CD14-positive monocyte (primary cell): ENCODE results near the gene TEX19. TPM values are rescaled to one million over a fixed set of nuclear protein-coding genes. Genes with fewer than 3 reads are reported as not detected.

Experiments
- DNase-seq, 3 donors: peaks; one replicate each; pipeline ENCODE4 v3.0.0-alpha.2; 2011 to 2022
- H2AFZ ChIP-seq: 2 replicates; pipeline ENCODE4 v1.6.0; 2012; ENCODE audit warnings: mild to moderate bottlenecking, low read depth, low read length, inconsistent platforms; ENCODE audit not compliant: insufficient read depth, poor library complexity, severe bottlenecking
- H3K27ac ChIP-seq, 2 donors: 1 replicate in 1 of 2; 2 replicates in 1 of 2; pipeline ENCODE4 v1.5.1; 2012 to 2013; ENCODE audit warnings: low read length in 2 of 2, control low read depth in 1 of 2, inconsistent platforms in 1 of 2, low read depth in 1 of 2, mild to moderate bottlenecking in 1 of 2
- H3K27me3 ChIP-seq, 2 donors: one replicate each; pipeline versions ENCODE4 v1.6.0 to v1.6.1; 2011 to 2013; ENCODE audit warnings: low read length in 2 of 2; ENCODE audit not compliant: control insufficient read depth in 2 of 2, insufficient read depth in 2 of 2
- H3K36me3 ChIP-seq, 2 donors: replicated peaks in 1 of 2; 1 replicate in 1 of 2; 2 replicates in 1 of 2; pipeline versions ENCODE4 v1.5.1 to v1.6.1; 2012 to 2013; ENCODE audit warnings: low read length in 2 of 2, control low read depth in 1 of 2, inconsistent platforms in 1 of 2, mild to moderate bottlenecking in 1 of 2; ENCODE audit not compliant: insufficient read depth in 2 of 2, control insufficient read depth in 1 of 2
- H3K4me1 ChIP-seq, 2 donors: 1 replicate in 1 of 2; 2 replicates in 1 of 2; pipeline versions ENCODE4 v1.5.1 to v1.6.1; 2012 to 2013; ENCODE audit warnings: low read length in 2 of 2, control low read depth in 1 of 2, inconsistent platforms in 1 of 2, mild to moderate bottlenecking in 1 of 2, moderate library complexity in 1 of 2; ENCODE audit not compliant: insufficient read depth in 2 of 2, control insufficient read depth in 1 of 2
- H3K4me2 ChIP-seq: replicated peaks from 2 replicates; pipeline ENCODE3; 2012; ENCODE audit warnings: low read length, moderate library complexity, mild to moderate bottlenecking; ENCODE audit not compliant: poor library complexity, severe bottlenecking; ENCODE audit errors: extremely low read depth
- H3K4me3 ChIP-seq, 3 experiments: fragments of 200-600 bp in 1 of 3; sonication (generic) in 1 of 3; replicated peaks in 1 of 3; 1 replicate in 2 of 3; 2 replicates in 1 of 3; pipeline ENCODE4 v1.5.1; 2011 to 2013; ENCODE audit warnings: low read length in 3 of 3, mild to moderate bottlenecking in 3 of 3, control low read depth in 2 of 3, low read depth in 2 of 3, inconsistent platforms in 1 of 3, moderate library complexity in 1 of 3
- H3K79me2 ChIP-seq: 2 replicates; pipeline ENCODE4 v1.6.0; 2012; ENCODE audit warnings: mild to moderate bottlenecking, control low read depth, inconsistent platforms, low read length, moderate library complexity; ENCODE audit not compliant: insufficient read depth
- H3K9ac ChIP-seq: 2 replicates; pipeline ENCODE4 v1.6.0; 2017; ENCODE audit warnings: low read length, mild to moderate bottlenecking; ENCODE audit not compliant: insufficient read depth, poor library complexity, severe bottlenecking
- H3K9me3 ChIP-seq, 2 donors: replicated peaks in 1 of 2; 1 replicate in 1 of 2; 2 replicates in 1 of 2; pipeline versions ENCODE4 v1.5.1 to v1.6.1; 2012 to 2013; ENCODE audit warnings: low read length in 2 of 2, control low read depth in 1 of 2; ENCODE audit not compliant: control insufficient read depth in 1 of 2, insufficient read depth in 1 of 2
- H4K20me1 ChIP-seq: 2 replicates; pipeline ENCODE4 v1.6.0; 2012; ENCODE audit warnings: mild to moderate bottlenecking, low read length, control low read depth, moderate library complexity; ENCODE audit not compliant: insufficient read depth
- H3K27ac Mint-ChIP-seq, 7 donors: one replicate each; pipeline ENCODE4 v1.8.0; 2020; ENCODE audit warnings: mild to moderate bottlenecking in 7 of 7, mixed read lengths in 7 of 7, moderate library complexity in 6 of 7, inconsistent platforms in 2 of 7
- H3K27me3 Mint-ChIP-seq, 3 donors: one replicate each; pipeline ENCODE4 v1.8.0; 2021 to 2022; ENCODE audit warnings: low read depth in 3 of 3, mild to moderate bottlenecking in 3 of 3, mixed read lengths in 3 of 3, moderate library complexity in 3 of 3, inconsistent platforms in 1 of 3
- H3K36me3 Mint-ChIP-seq, 2 donors: one replicate each; pipeline ENCODE4 v1.8.0; 2020; ENCODE audit warnings: mixed read lengths in 2 of 2, inconsistent platforms in 1 of 2, mild to moderate bottlenecking in 1 of 2
- H3K4me1 Mint-ChIP-seq: one replicate; pipeline ENCODE4 v1.8.0; 2020; ENCODE audit warnings: mild to moderate bottlenecking, mixed read lengths
- H3K4me3 Mint-ChIP-seq, 2 donors: one replicate each; pipeline ENCODE4 v1.8.0; 2020; ENCODE audit warnings: mild to moderate bottlenecking in 2 of 2, mixed read lengths in 2 of 2, moderate library complexity in 1 of 2
- H3K9me3 Mint-ChIP-seq, 7 donors: one replicate each; pipeline ENCODE4 v1.8.0; 2020 to 2022; ENCODE audit warnings: mixed read lengths in 7 of 7, mild to moderate bottlenecking in 6 of 7, moderate library complexity in 6 of 7, inconsistent platforms in 2 of 7
- WGBS: methylation state at CpG from one replicate; pipeline ENCODE4 v1.1.5; 2013; ENCODE audit warnings: missing lambda C conversion rate; ENCODE audit not compliant: insufficient coverage; 5-methylcytosine and 5-hydroxymethylcytosine counted together
- intact Hi-C, 2 donors: fragments of 100-400 bp; cut with micrococcal nuclease; formaldehyde crosslinking; loops; one replicate each; pipeline versions ENCODE4 v1.15.0 to v1.15.1; 2023
- polyA plus RNA-seq, 3 donors: library from polyadenylated mRNA; depleted of rRNA in 1 of 3; unstranded in 2 of 3; stranded (reverse) in 1 of 3; fragments of 300-500 nt in 2 of 3; fragments of >200 nt in 1 of 3; fragmentation: Illumina TruSeq in 2 of 3; gene quantifications; 1 replicate in 2 of 3; 2 replicates in 1 of 3; pipeline ENCODE4 v1.2.3, GENCODE V29; 2012 to 2021
- TF ChIP-seq, protein P1 (sequence below): fragments of 200-600 bp; IDR thresholded peaks from one replicate; pipeline ENCODE4 v1.8.0; 2022; ENCODE audit warnings: antibody characterized with exemption, mild to moderate bottlenecking

Gene TEX19
- polyA plus RNA-seq, 3 donors: not detected

DNA sequence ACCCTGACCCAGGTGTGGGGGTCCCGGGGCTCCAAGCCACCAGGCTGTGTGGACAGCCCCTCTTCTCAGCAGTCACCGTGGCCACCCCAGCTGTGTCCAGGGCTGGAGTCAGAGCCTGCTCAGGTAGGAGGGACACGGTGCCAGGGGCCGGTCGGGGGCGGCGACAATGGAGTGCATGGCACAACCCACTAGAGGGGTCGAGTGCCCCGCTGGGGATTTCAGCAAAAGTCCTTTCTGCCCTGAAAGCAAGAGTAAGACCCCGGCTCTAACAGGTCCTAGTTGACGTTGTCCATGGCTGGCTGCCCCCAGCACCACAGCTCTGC lies 23.8 kb downstream of the TEX19 start:
- intact Hi-C loops: no loop called here
- Histone ChIP-seq H4K20me1 (no peaks in the 10 kb centered on the region), H3K79me2 (no peaks in the 10 kb centered on the region), H2AFZ (no peak overlapping the region), H3K9me3 (no peaks in the 10 kb centered on the region), H3K27ac (no peak overlapping the region), H3K36me3 (no peaks in the 10 kb centered on the region), H3K4me2 (no peak overlapping the region), H3K4me3 (no peak overlapping the region), H3K27me3 (peaks cover 0 to 35% of the 10 kb centered on the region in 2 donors), H3K4me1 (peaks cover 10 to 11% of the 10 kb centered on the region in 2 donors), H3K9ac (no peak overlapping the region)
- no peaks in the 10 kb centered on the region for H3K36me3 Mint-ChIP-seq
- peaks cover 0 to 4% (median 0%) of the 10 kb centered on the region in 7 donors for H3K9me3 Mint-ChIP-seq
- H3K4me3 Mint-ChIP-seq: no peak overlapping the region
- 80% methylated on average over 9 of the region's 11 CpGs for WGBS
- no peak overlapping the region for H3K27ac Mint-ChIP-seq
- no peak for DNase-seq
- peaks cover 9% of the 10 kb centered on the region for H3K4me1 Mint-ChIP-seq
- H3K27me3 Mint-ChIP-seq: peaks cover 34 to 66% (median 47%) of the 10 kb centered on the region in 3 donors
- TF ChIP-seq, protein P1, sequence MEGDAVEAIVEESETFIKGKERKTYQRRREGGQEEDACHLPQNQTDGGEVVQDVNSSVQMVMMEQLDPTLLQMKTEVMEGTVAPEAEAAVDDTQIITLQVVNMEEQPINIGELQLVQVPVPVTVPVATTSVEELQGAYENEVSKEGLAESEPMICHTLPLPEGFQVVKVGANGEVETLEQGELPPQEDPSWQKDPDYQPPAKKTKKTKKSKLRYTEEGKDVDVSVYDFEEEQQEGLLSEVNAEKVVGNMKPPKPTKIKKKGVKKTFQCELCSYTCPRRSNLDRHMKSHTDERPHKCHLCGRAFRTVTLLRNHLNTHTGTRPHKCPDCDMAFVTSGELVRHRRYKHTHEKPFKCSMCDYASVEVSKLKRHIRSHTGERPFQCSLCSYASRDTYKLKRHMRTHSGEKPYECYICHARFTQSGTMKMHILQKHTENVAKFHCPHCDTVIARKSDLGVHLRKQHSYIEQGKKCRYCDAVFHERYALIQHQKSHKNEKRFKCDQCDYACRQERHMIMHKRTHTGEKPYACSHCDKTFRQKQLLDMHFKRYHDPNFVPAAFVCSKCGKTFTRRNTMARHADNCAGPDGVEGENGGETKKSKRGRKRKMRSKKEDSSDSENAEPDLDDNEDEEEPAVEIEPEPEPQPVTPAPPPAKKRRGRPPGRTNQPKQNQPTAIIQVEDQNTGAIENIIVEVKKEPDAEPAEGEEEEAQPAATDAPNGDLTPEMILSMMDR: no peak

DNA sequence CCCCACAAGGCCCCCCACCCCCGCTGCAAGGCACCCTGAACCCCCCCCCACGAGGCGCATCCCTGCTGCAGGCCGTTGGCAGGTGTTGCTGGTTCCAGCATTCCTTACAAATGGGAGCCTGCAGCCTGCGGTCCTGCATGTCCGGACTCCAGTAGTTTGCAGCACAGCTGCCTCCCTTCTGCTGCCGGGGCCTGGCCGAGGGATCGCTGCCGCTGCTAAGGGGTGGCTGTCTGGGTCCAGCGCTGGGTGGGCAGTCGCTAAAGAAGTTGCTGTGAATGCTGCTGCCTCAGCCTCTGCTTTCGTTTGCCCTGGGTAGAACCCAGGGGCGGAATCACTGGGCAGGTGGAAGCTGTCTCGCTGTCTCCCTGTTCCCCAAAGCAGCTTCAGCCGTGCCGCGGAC lies 24.4 kb downstream of the TEX19 start:
- TF ChIP-seq, protein P1: no peak
- WGBS: 77% methylated on average over 15 of the region's 18 CpGs
- peaks cover 0 to 4% (median 0%) of the 10 kb centered on the region in 7 donors for H3K9me3 Mint-ChIP-seq
- H3K27me3 Mint-ChIP-seq: peaks cover 35 to 66% (median 44%) of the 10 kb centered on the region in 3 donors
- H3K36me3 Mint-ChIP-seq: no peaks in the 10 kb centered on the region
- Histone ChIP-seq H3K27ac (no peak overlapping the region), H3K4me2 (no peak overlapping the region), H4K20me1 (no peaks in the 10 kb centered on the region), H3K4me1 (peaks cover 10 to 11% of the 10 kb centered on the region in 2 donors), H3K9me3 (no peaks in the 10 kb centered on the region), H3K36me3 (no peaks in the 10 kb centered on the region), H3K79me2 (no peaks in the 10 kb centered on the region), H3K4me3 (no peak overlapping the region), H2AFZ (no peak overlapping the region), H3K9ac (no peak overlapping the region), H3K27me3 (peaks cover 0 to 32% of the 10 kb centered on the region in 2 donors)
- H3K4me3 Mint-ChIP-seq: no peak overlapping the region
- no peak overlapping the region for H3K27ac Mint-ChIP-seq
- DNase-seq: no peak
- intact Hi-C loops: no loop called here
- peaks cover 11% of the 10 kb centered on the region for H3K4me1 Mint-ChIP-seq
